Kidney (tissue), 14 donors: ENCODE data around the gene CNDP1. TPM values are rescaled to one million over a fixed set of nuclear protein-coding genes. Genes with fewer than 3 reads are reported as not detected.

Experiments used
- DNase-seq, 5 donors: peaks; one replicate each; pipeline ENCODE4 v3.0.0-alpha.2; 2013 to 2020
- FAIRE-seq: peaks from 2 replicates; lab custom pipeline; 2012; peaks lifted over from hg19 to GRCh38; lab: Jason Lieb, UNC
- H3K27ac ChIP-seq, 2 donors: one replicate each; pipeline ENCODE4 v1.7.0; 2013; ENCODE audit warnings: low read depth in 2 of 2, low read length in 2 of 2, inconsistent platforms in 1 of 2
- H3K27me3 ChIP-seq: one replicate; pipeline ENCODE4 v1.7.1; 2013; ENCODE audit warnings: low read length, inconsistent platforms; ENCODE audit not compliant: control insufficient read depth, insufficient read depth
- H3K36me3 ChIP-seq, 3 donors: one replicate each; pipeline versions ENCODE4 v1.7.0 to v1.7.1; 2013; ENCODE audit warnings: low read length in 3 of 3, control low read depth in 1 of 3, inconsistent platforms in 1 of 3; ENCODE audit not compliant: insufficient read depth in 3 of 3, control insufficient read depth in 2 of 3
- H3K4me1 ChIP-seq, 3 donors: one replicate each; pipeline versions ENCODE4 v1.7.0 to v1.7.1; 2013; ENCODE audit warnings: low read length in 3 of 3, inconsistent platforms in 1 of 3, low read depth in 1 of 3; ENCODE audit not compliant: control insufficient read depth in 2 of 3, insufficient read depth in 2 of 3
- H3K4me3 ChIP-seq, 3 donors: one replicate each; pipeline versions ENCODE4 v1.7.0 to v1.8.1; 2013; ENCODE audit warnings: low read length in 3 of 3, control low read depth in 1 of 3, inconsistent platforms in 1 of 3
- H3K9ac ChIP-seq, 3 donors: one replicate each; pipeline versions ENCODE4 v1.7.0 to v1.7.1; 2013; ENCODE audit warnings: low read length in 3 of 3, control low read depth in 1 of 3, inconsistent platforms in 1 of 3
- H3K9me3 ChIP-seq, 3 donors: one replicate each; pipeline versions ENCODE4 v1.7.0 to v1.7.1; 2013; ENCODE audit warnings: low read length in 3 of 3, control low read depth in 1 of 3, inconsistent platforms in 1 of 3; ENCODE audit not compliant: control insufficient read depth in 2 of 3, insufficient read depth in 1 of 3
- intact Hi-C: fragments of 100-400 bp; cut with DNase I; formaldehyde crosslinking; loops from one replicate; pipeline ENCODE4 v1.11.1; 2022
- polyA plus RNA-seq: library from polyadenylated mRNA; stranded (reverse); fragments of 350-450 nt; fragmentation: Illumina TruSeq; extraction: RNeasy Lipid Tissue Mini Kit (QIAGEN cat#74804); gene quantifications from one replicate; pipeline ENCODE4 v1.2.3, GENCODE V29; 2014; ENCODE audit warnings: low read depth, low replicate concordance; ENCODE audit not compliant: insufficient read depth
- total RNA-seq: library from RNA; stranded (reverse); fragmentation: NEBNext Ultra II Directional; extraction: Animal tissue kit (Norgen Biotek cat#: 25700); gene quantifications from one replicate; pipeline ENCODE4 v1.2.1, GENCODE V29; 2021
- TF ChIP-seq, protein P1 (sequence below): IDR thresholded peaks from 3 replicates; pipeline ENCODE4 v1.5.1; 2012; ENCODE audit warnings: mild to moderate bottlenecking, moderate library complexity, borderline replicate concordance; ENCODE audit not compliant: insufficient read depth; ENCODE audit errors: extremely low read depth
- donor health status: control.
- donor health status: control.
- donor health status: control.
- donor health status: control.
- donor health status: control.
- donor health status: DM: yes; HTN: yes; CAD: no.
- donor health status: Normal renal cell carcinoma (clear cell type).

Gene CNDP1
- total and polyA plus RNA-seq, 2 donors from 2014 or later, result 1.4 to 2.9 TPM

DNA sequence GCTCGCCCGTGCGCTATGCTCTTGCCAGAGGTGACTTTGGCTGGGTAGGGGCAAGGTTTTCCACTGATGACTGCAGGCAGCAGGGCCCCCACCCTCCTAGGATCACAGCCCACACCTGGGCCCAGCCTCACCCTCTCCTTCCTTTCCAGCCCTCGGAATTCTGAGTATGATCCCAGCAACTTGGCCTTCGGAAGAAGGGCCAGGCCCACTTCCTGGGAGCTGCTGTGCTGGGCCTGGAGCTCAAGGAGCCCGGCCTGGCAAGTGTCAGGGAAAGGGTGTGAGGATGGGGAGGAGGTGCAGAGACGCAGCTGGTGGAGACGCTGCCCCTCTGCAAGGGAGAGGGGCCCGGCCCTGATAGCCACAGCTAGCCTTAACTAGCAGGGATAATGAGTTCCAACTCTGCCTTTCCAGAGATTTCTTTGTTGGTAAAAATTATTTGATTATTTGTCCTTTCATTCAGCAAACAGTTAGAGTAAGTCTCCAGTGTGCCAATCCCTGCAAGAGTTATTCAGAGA is 1.7 kb upstream of the CNDP1 start:
- Histone ChIP-seq H3K36me3 (no peaks in the 10 kb centered on the region), H3K27ac (no peak overlapping the region), H3K9ac (no peak overlapping the region), H3K4me3 (no peak overlapping the region), H3K27me3 (no peaks in the 10 kb centered on the region), H3K4me1 (no peaks in the 10 kb centered on the region), H3K9me3 (no peaks in the 10 kb centered on the region)
- TF ChIP-seq, protein P1, sequence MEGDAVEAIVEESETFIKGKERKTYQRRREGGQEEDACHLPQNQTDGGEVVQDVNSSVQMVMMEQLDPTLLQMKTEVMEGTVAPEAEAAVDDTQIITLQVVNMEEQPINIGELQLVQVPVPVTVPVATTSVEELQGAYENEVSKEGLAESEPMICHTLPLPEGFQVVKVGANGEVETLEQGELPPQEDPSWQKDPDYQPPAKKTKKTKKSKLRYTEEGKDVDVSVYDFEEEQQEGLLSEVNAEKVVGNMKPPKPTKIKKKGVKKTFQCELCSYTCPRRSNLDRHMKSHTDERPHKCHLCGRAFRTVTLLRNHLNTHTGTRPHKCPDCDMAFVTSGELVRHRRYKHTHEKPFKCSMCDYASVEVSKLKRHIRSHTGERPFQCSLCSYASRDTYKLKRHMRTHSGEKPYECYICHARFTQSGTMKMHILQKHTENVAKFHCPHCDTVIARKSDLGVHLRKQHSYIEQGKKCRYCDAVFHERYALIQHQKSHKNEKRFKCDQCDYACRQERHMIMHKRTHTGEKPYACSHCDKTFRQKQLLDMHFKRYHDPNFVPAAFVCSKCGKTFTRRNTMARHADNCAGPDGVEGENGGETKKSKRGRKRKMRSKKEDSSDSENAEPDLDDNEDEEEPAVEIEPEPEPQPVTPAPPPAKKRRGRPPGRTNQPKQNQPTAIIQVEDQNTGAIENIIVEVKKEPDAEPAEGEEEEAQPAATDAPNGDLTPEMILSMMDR, result no peak
- FAIRE-seq (no peak), DNase-seq (peak in 2 of 5 donors; percentile 15 to 52)
- intact Hi-C loops, result no loop called here

GRCh38 chr18:74533666-74534065 is 634 bp upstream of the CNDP1 start:
- no peaks in the 10 kb centered on the region for H3K4me1 ChIP-seq
- no peak overlapping the region for H3K27ac ChIP-seq
- intact Hi-C loops, result no loop called here
- H3K27me3 ChIP-seq, result no peaks in the 10 kb centered on the region
- TF ChIP-seq, protein P1, result no peak
- no peaks in the 10 kb centered on the region for H3K9me3 ChIP-seq
- DNase-seq (peak in 2 of 5 donors; percentile 20 to 24), FAIRE-seq (no peak)
- H3K36me3 ChIP-seq, result no peaks in the 10 kb centered on the region
- H3K4me3 ChIP-seq, result no peak overlapping the region
- no peak overlapping the region for H3K9ac ChIP-seq

- no peaks in the 10 kb centered on the region for H3K4me1 ChIP-seq
- TF ChIP-seq, protein P1, result no peak
- H3K9me3 ChIP-seq, result no peaks in the 10 kb centered on the region
- H3K27ac ChIP-seq, result no peak overlapping the region
- no peaks in the 10 kb centered on the region for H3K36me3 ChIP-seq
- FAIRE-seq (no peak), DNase-seq (peak in 3 of 5 donors; percentile 21 to 67 (median 33))
- H3K4me3 ChIP-seq, result no peak overlapping the region
- H3K9ac ChIP-seq, result no peak overlapping the region
- intact Hi-C loops, result no loop called here
- no peaks in the 10 kb centered on the region for H3K27me3 ChIP-seq
Measured at GRCh38 chr18:74534981-74535649, 815 bp downstream of the CNDP1 start.
